SU-DHL-6 (cell line): Measurements from ENCODE around the gene NKX1-2.

Experiments used
- H2AFZ ChIP-seq: fragments of 200-600 bp; sonication (generic); 2 replicates; pipeline ENCODE4 v1.6.1; 2014; ENCODE audit warnings: low read depth, mild to moderate bottlenecking, moderate library complexity, mixed read lengths, antibody characterized with exemption, low read length; ENCODE audit not compliant: severe bottlenecking
- H3F3A ChIP-seq: fragments of 200-600 bp; shearing (Covaris generic); 2 replicates; pipeline ENCODE4 v1.6.0; 2016; ENCODE audit warnings: antibody characterized with exemption, mild to moderate bottlenecking; ENCODE audit not compliant: insufficient read depth
- H3K27ac ChIP-seq: fragments of 200-600 bp; sonication (generic); 2 replicates; pipeline ENCODE4 v1.5.1; 2016; ENCODE audit warnings: low read depth, mild to moderate bottlenecking, low read length, moderate library complexity, mixed read lengths
- H3K27me3 ChIP-seq: fragments of 200-600 bp; sonication (generic), shearing (Covaris generic); 2 replicates; pipeline ENCODE4 v1.6.0; 2014; ENCODE audit warnings: mild to moderate bottlenecking, low read length
- H3K36me3 ChIP-seq: fragments of 200-600 bp; sonication (generic); 2 replicates; pipeline ENCODE4 v1.6.1; 2014; ENCODE audit warnings: mild to moderate bottlenecking, low read length, mixed read lengths
- H3K4me2 ChIP-seq: fragments of 300-600, 200-600 bp; shearing (Covaris generic), sonication (generic); 2 replicates; pipeline ENCODE4 v1.6.0; 2014; ENCODE audit warnings: low read length, low read depth, mild to moderate bottlenecking; ENCODE audit not compliant: poor library complexity, severe bottlenecking
- H3K4me3 ChIP-seq: fragments of 200-600 bp; sonication (generic); 2 replicates; pipeline ENCODE4 v1.5.1; 2014; ENCODE audit warnings: antibody characterized with exemption, low read length, mild to moderate bottlenecking, mixed read lengths; ENCODE audit not compliant: insufficient read depth, poor library complexity, severe bottlenecking
- H3K79me2 ChIP-seq: fragments of 200-600 bp; sonication (generic); 2 replicates; pipeline ENCODE4 v1.6.1; 2014; ENCODE audit warnings: mild to moderate bottlenecking, low read length, moderate library complexity; ENCODE audit not compliant: insufficient read depth
- H3K9ac ChIP-seq: fragments of 200-600 bp; sonication (generic); 2 replicates; pipeline ENCODE4 v1.7.0; 2014; ENCODE audit warnings: mild to moderate bottlenecking, low read length
- H3K9me2 ChIP-seq: fragments of 200-600 bp; sonication (generic); replicated peaks from 2 replicates; pipeline ENCODE4 v1.6.1; 2014; ENCODE audit warnings: low read length; ENCODE audit not compliant: insufficient read depth
- H3K9me3 ChIP-seq: fragments of 200-600 bp; sonication (generic); 2 replicates; pipeline ENCODE4 v1.6.1; 2014; ENCODE audit warnings: low read length, mixed read lengths; ENCODE audit not compliant: insufficient read depth
- H4K20me1 ChIP-seq: fragments of 200-600 bp; sonication (generic); 2 replicates; pipeline ENCODE4 v1.6.1; 2014; ENCODE audit warnings: low read depth, mild to moderate bottlenecking, antibody characterized with exemption, low read length, moderate library complexity, mixed read lengths
- CTCF ChIP-seq: fragments of 200-600 bp; sonication (generic); IDR thresholded peaks from one replicate; pipeline ENCODE4 v1.5.1; 2017; ENCODE audit warnings: antibody characterized with exemption, mild to moderate bottlenecking, low read length, moderate library complexity; ENCODE audit not compliant: insufficient read depth, poor library complexity, severe bottlenecking
- EZH2phosphoT487 ChIP-seq: fragments of 200-600 bp; sonication (generic), shearing (Covaris generic); conservative IDR thresholded peaks from 2 replicates; pipeline ENCODE4 v1.6.1; 2018; ENCODE audit warnings: mild to moderate bottlenecking, antibody characterized with exemption, low read length, moderate library complexity, mixed read lengths

The NKX1-2 gene

GRCh38 chr10:124465003-124465776, 15.4 kb upstream of the NKX1-2 start:
- Histone ChIP-seq H3K27ac (peak overlapping the region; percentile 35), H3K4me2 (peak overlapping the region; percentile 39), H3K36me3 (no peaks in the 10 kb centered on the region), H3K9me2 (no peaks in the 10 kb centered on the region), H3K9ac (peak overlapping the region; percentile 5; the same call in 1 of the 2 replicates), H3K4me3 (no peak overlapping the region), H3K9me3 (no peaks in the 10 kb centered on the region), H2AFZ (no peak overlapping the region), H4K20me1 (no peaks in the 10 kb centered on the region), H3F3A (peaks cover 5% of the 10 kb centered on the region; the same call in 1 of the 2 replicates), H3K27me3 (no peaks in the 10 kb centered on the region), H3K79me2 (no peaks in the 10 kb centered on the region)
- TF ChIP-seq CTCF (no peak), EZH2phosphoT487 (no peak)

- Histone ChIP-seq H3K4me2 (peak overlapping the region; percentile 39), H4K20me1 (no peaks in the 10 kb centered on the region), H3K4me3 (no peak overlapping the region), H3K9me2 (no peaks in the 10 kb centered on the region), H2AFZ (no peak overlapping the region), H3K27me3 (no peaks in the 10 kb centered on the region), H3F3A (peaks cover 5% of the 10 kb centered on the region; the same call in 1 of the 2 replicates), H3K9me3 (no peaks in the 10 kb centered on the region), H3K9ac (0 out of 2 replicates have a peak overlapping the region, but pooled peaks have one; percentile 5), H3K79me2 (no peaks in the 10 kb centered on the region), H3K36me3 (no peaks in the 10 kb centered on the region), H3K27ac (no peak overlapping the region)
- no peak for TF ChIP-seq CTCF
- no peak for TF ChIP-seq EZH2phosphoT487
Observed at GRCh38 chr10:124464028-124464965, 14.5 kb upstream of the NKX1-2 start.

GRCh38 chr10:124462348-124462695, 12.5 kb upstream of the NKX1-2 start:
- Histone ChIP-seq H4K20me1 (no peaks in the 10 kb centered on the region), H3K9ac (peak overlapping the region; percentile 59), H3F3A (peaks cover 5% of the 10 kb centered on the region; the same call in 1 of the 2 replicates), H3K79me2 (no peaks in the 10 kb centered on the region), H3K36me3 (no peaks in the 10 kb centered on the region), H3K9me2 (no peaks in the 10 kb centered on the region), H2AFZ (peak overlapping the region; percentile 89), H3K4me2 (peak overlapping the region; percentile 59), H3K27me3 (no peaks in the 10 kb centered on the region), H3K27ac (no peak overlapping the region), H3K9me3 (no peaks in the 10 kb centered on the region), H3K4me3 (peak overlapping the region; percentile 59)
- TF ChIP-seq EZH2phosphoT487: no peak
